SK-N-SH (cell line): Measurements from ENCODE around the gene SPTBN5. TPM values are rescaled to one million over a fixed set of nuclear protein-coding genes. Genes with fewer than 3 reads are reported as not detected.

Experiments
- CTCF ChIA-PET: fragments of 300-600, 350-600 bp; formaldehyde crosslinking; extraction: SDS; loops from one replicate; lab custom pipeline; 2021; lab: Yijun Ruan, JAX
- POLR2A ChIA-PET: fragments of 350-600 bp; sonication (Branson Sonifier 250); formaldehyde crosslinking; extraction: SDS; loops from one replicate; lab custom pipeline; 2020; ENCODE audit warnings: antibody characterized with exemption, inconsistent platforms; lab: Yijun Ruan, JAX
- DNase-seq: peaks from one replicate; pipeline ENCODE4 v3.0.0; 2012
- H2AFZ ChIP-seq: fragments of 200-600 bp; sonication (generic); 2 replicates; pipeline ENCODE4 v1.8.1; 2016; ENCODE audit warnings: antibody characterized with exemption, mild to moderate bottlenecking, low read depth
- H3F3A ChIP-seq: fragments of 200-600 bp; sonication (generic); replicated peaks from 2 replicates; pipeline ENCODE3; 2016; ENCODE audit warnings: antibody characterized with exemption, mild to moderate bottlenecking; ENCODE audit not compliant: insufficient read depth
- H3K27ac ChIP-seq, 2 experiments: fragments of 200-500 bp in 1 of 2; fragments of 200-600 bp in 1 of 2; sonication (Bioruptor generic) in 1 of 2; sonication (generic), shearing (Covaris generic) in 1 of 2; 2 replicates each; pipeline versions ENCODE4 v1.5.1 to v1.6.1; 2014 to 2016; ENCODE audit warnings: low read depth in 2 of 2, inconsistent platforms in 1 of 2, low read length in 1 of 2, mild to moderate bottlenecking in 1 of 2, mixed read lengths in 1 of 2
- H3K27me3 ChIP-seq: fragments of 200-600 bp; sonication (generic), shearing (Covaris generic); 2 replicates; pipeline ENCODE4 v1.6.1; 2016; ENCODE audit warnings: mixed run types; ENCODE audit not compliant: insufficient read depth
- H3K36me3 ChIP-seq, 2 experiments: fragments of 200-500 bp in 1 of 2; fragments of 200-600 bp in 1 of 2; sonication (Bioruptor generic) in 1 of 2; sonication (generic) in 1 of 2; replicated peaks in 1 of 2; 2 replicates each; pipeline versions ENCODE3 to v1.5.1; 2014 to 2016; ENCODE audit warnings: low read length in 1 of 2, mild to moderate bottlenecking in 1 of 2; ENCODE audit not compliant: insufficient read depth in 2 of 2, control insufficient read depth in 1 of 2
- H3K4me1 ChIP-seq, 2 experiments: fragments of 200-500 bp in 1 of 2; fragments of 200-600 bp in 1 of 2; sonication (Bioruptor generic) in 1 of 2; sonication (generic), shearing (Covaris generic) in 1 of 2; 2 replicates each; pipeline versions ENCODE4 v1.5.1 to v1.6.1; 2014 to 2016; ENCODE audit warnings: low read depth in 1 of 2, low read length in 1 of 2, mixed run types in 1 of 2; ENCODE audit not compliant: insufficient read depth in 2 of 2, control insufficient read depth in 1 of 2
- H3K4me2 ChIP-seq: fragments of 200-600 bp; sonication (generic), shearing (Covaris generic); 2 replicates; pipeline ENCODE4 v1.6.1; 2017; ENCODE audit warnings: mixed run types
- H3K4me3 ChIP-seq, 2 experiments: fragments of 200-500 bp in 1 of 2; fragments of 200-600 bp in 1 of 2; sonication (Bioruptor generic) in 1 of 2; sonication (generic), shearing (Covaris generic) in 1 of 2; 2 replicates each; pipeline versions ENCODE4 v1.5.1 to v1.8.1; 2014 to 2016; ENCODE audit warnings: low read depth in 2 of 2, inconsistent platforms in 1 of 2, low read length in 1 of 2, mild to moderate bottlenecking in 1 of 2, mixed read lengths in 1 of 2, moderate library complexity in 1 of 2
- H3K79me2 ChIP-seq: fragments of 200-600 bp; sonication (generic); 2 replicates; pipeline ENCODE4 v1.8.1; 2017; ENCODE audit warnings: mild to moderate bottlenecking; ENCODE audit not compliant: insufficient read depth
- H3K9ac ChIP-seq: fragments of 200-600 bp; sonication (generic); 2 replicates; pipeline ENCODE4 v1.6.1; 2017; ENCODE audit warnings: mixed run types
- H3K9me2 ChIP-seq: fragments of 200-600 bp; sonication (generic); 2 replicates; pipeline ENCODE4 v1.6.1; 2017; ENCODE audit warnings: mixed run types
- H3K9me3 ChIP-seq: fragments of 200-600 bp; sonication (generic); 2 replicates; pipeline ENCODE4 v1.6.1; 2017; ENCODE audit warnings: mixed run types, mild to moderate bottlenecking, moderate library complexity
- H4K20me1 ChIP-seq: fragments of 200-600 bp; sonication (generic); 2 replicates; pipeline ENCODE4 v1.6.1; 2017; ENCODE audit warnings: mild to moderate bottlenecking, mixed run types; ENCODE audit not compliant: insufficient read depth
- CHD2 ChIP-seq: fragments of 150-350 bp; IDR thresholded peaks from 2 replicates; pipeline ENCODE4 v1.6.1; 2018; ENCODE audit warnings: low read length; ENCODE audit not compliant: partially characterized antibody
- ELF1 ChIP-seq: IDR thresholded peaks from 2 replicates; pipeline ENCODE4 v1.4.0; 2012
- EP300 ChIP-seq, 2 experiments: IDR thresholded peaks; 2 replicates each; pipeline versions ENCODE4 v1.4.0 to v1.6.1; 2012; ENCODE audit warnings: borderline replicate concordance in 1 of 2, low read depth in 1 of 2, low read length in 1 of 2
- EZH2phosphoT487 ChIP-seq: fragments of 200-600 bp; sonication (generic); IDR thresholded peaks from 2 replicates; pipeline ENCODE4 v1.6.1; 2017; ENCODE audit warnings: low read depth, mixed run types, mild to moderate bottlenecking, antibody characterized with exemption, moderate library complexity, borderline replicate concordance
- FOSL2 ChIP-seq: IDR thresholded peaks from 2 replicates; pipeline ENCODE4 v1.4.0; 2012; ENCODE audit warnings: low read depth, mild to moderate bottlenecking, moderate library complexity, borderline replicate concordance
- FOXJ3 ChIP-seq: sonication (generic); formaldehyde crosslinking; IDR thresholded peaks from 2 replicates; pipeline ENCODE4 v1.5.1; 2020; ENCODE audit warnings: mild to moderate bottlenecking, missing genetic modification reagents
- GABPA ChIP-seq: IDR thresholded peaks from 2 replicates; pipeline ENCODE4 v1.4.0; 2012; ENCODE audit warnings: low read depth, mild to moderate bottlenecking
- JUND ChIP-seq: IDR thresholded peaks from 2 replicates; pipeline ENCODE4 v1.4.0; 2012
- MXI1 ChIP-seq: IDR thresholded peaks from 2 replicates; pipeline ENCODE4 v1.6.1; 2012; ENCODE audit warnings: mild to moderate bottlenecking, low read depth, low read length, improper control_type of control experiment
- POLR2AphosphoS5 ChIP-seq: IDR thresholded peaks from 2 replicates; pipeline ENCODE4 v1.6.1; 2012; ENCODE audit warnings: low read depth, low read length
- RCOR1 ChIP-seq: fragments of 150-350 bp; IDR thresholded peaks from 2 replicates; pipeline ENCODE4 v1.6.1; 2017; ENCODE audit warnings: antibody characterized with exemption, low read length
- RXRA ChIP-seq: IDR thresholded peaks from 2 replicates; pipeline ENCODE4 v1.4.0; 2012; ENCODE audit warnings: low read depth, mild to moderate bottlenecking, borderline replicate concordance
- TAF1 ChIP-seq: IDR thresholded peaks from 2 replicates; pipeline ENCODE4 v1.6.1; 2012; ENCODE audit warnings: low read depth, mild to moderate bottlenecking, low read length, moderate library complexity, borderline replicate concordance
- WGBS: methylation state at CpG from one replicate; pipeline ENCODE4 v1.1.6; 2017; ENCODE audit warnings: low lambda C conversion rate; 5-methylcytosine and 5-hydroxymethylcytosine counted together
- polyA plus RNA-seq, 3 experiments: library from polyadenylated mRNA; depleted of rRNA; stranded (reverse); fragments of >200 nt; gene quantifications; 2 replicates each; pipeline ENCODE4 v1.2.3, GENCODE V29; 2012
- TF ChIP-seq, protein P1 (sequence below): IDR thresholded peaks from 2 replicates; pipeline ENCODE4; 2012
- TF ChIP-seq, protein P2 (sequence below): IDR thresholded peaks from 2 replicates; pipeline ENCODE4 v1.4.0; 2012; ENCODE audit warnings: low read depth, borderline replicate concordance
- TF ChIP-seq, protein P3 (sequence below): IDR thresholded peaks from 2 replicates; pipeline ENCODE4 v1.4.0; 2012; ENCODE audit warnings: low read depth, borderline replicate concordance
- TF ChIP-seq, protein P4 (sequence below): IDR thresholded peaks from 2 replicates; pipeline ENCODE4 v1.6.1; 2012; ENCODE audit warnings: mild to moderate bottlenecking, low read depth, low read length, moderate library complexity

SPTBN5 gene
- polyA plus RNA-seq, 1 of the 3 experiments (the other 2 are of a cell fraction) = 0.23 TPM

DNA sequence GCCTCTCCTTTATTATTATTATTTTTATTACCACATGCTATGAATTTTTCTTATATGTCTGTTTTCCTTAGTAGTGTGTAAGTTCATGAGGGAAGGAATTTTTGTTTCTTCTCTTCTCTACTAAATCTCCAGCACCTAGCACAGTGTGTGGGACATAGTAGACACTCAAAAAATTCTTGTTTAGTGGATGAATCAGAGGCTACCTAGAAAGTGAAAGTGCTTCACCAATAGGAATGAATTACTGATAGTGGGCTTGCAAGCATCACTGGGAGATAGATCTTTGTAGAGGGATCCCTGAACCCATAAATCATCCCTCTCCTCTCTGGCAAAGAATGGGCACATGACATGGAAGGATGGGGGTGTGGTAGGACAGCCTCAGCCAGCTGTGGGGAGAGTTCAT is 8.5 kb downstream of the SPTBN5 start:
- H2AFZ ChIP-seq = no peak overlapping the region
- H3F3A ChIP-seq = no peaks in the 10 kb centered on the region
- DNase-seq = no peak
- H3K4me3 ChIP-seq = no peak overlapping the region
- H3K9me3 ChIP-seq = no peaks in the 10 kb centered on the region
- H3K9ac ChIP-seq = no peak overlapping the region
- no peaks in the 10 kb centered on the region for H3K9me2 ChIP-seq
- H3K36me3 ChIP-seq = no peaks in the 10 kb centered on the region
- CTCF ChIA-PET = interaction anchor here (0.6 to 1.9 kb wide), 4 partner anchors 10 to 138 kb away, joined by 3 to 7 read pairs (median 5); no protein-coding TSS in a partner anchor
- POLR2A ChIA-PET = interaction anchor here (1.5 kb wide), 1 partner anchor 9 kb away, joined by 4 read pairs; no protein-coding TSS in a partner anchor
- no peaks in the 10 kb centered on the region for H3K27me3 ChIP-seq
- H3K4me1 ChIP-seq = peaks cover 0 to 2% of the 10 kb centered on the region in 2 experiments; a peak in 1 of 4 replicates
- TF ChIP-seq EZH2phosphoT487 (no peak), FOXJ3 (CRISPR knock-in tag) (no peak)
- TF ChIP-seq, protein P1, sequence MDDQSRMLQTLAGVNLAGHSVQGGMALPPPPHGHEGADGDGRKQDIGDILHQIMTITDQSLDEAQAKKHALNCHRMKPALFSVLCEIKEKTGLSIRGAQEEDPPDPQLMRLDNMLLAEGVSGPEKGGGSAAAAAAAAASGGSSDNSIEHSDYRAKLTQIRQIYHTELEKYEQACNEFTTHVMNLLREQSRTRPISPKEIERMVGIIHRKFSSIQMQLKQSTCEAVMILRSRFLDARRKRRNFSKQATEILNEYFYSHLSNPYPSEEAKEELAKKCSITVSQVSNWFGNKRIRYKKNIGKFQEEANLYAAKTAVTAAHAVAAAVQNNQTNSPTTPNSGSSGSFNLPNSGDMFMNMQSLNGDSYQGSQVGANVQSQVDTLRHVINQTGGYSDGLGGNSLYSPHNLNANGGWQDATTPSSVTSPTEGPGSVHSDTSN = no peak
- no peaks in the 10 kb centered on the region for H3K79me2 ChIP-seq
- H4K20me1 ChIP-seq = no peaks in the 10 kb centered on the region
- H3K4me2 ChIP-seq = no peak overlapping the region
- no peak overlapping the region for H3K27ac ChIP-seq

DNA sequence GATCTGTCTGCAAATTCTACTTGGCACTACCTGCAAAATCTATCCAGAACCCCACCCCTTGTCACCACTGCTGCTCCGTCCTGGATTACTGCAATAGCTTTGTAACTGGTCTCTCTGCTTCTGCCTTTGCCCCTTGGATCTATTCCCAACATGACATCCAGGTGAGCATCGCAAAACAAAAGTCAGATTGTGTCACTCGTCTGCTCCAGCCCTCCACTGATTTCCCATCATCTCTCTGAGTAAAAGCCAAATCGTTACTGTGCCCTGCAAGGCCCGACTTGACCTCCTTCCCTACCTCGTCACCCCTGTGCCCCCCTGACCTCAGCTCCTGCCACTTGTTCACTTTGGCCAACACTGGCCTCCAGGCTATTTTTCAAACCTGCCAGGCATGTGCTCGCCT is 9.4 kb downstream of the SPTBN5 start:
- Histone ChIP-seq H2AFZ (no peak overlapping the region), H3K36me3 (no peaks in the 10 kb centered on the region), H3K4me2 (no peak overlapping the region), H3K9ac (no peak overlapping the region), H3K9me2 (no peaks in the 10 kb centered on the region), H3K27me3 (no peaks in the 10 kb centered on the region), H3K27ac (no peak overlapping the region), H4K20me1 (no peaks in the 10 kb centered on the region), H3K79me2 (no peaks in the 10 kb centered on the region), H3K4me1 (peaks cover 0 to 2% of the 10 kb centered on the region in 2 experiments; a peak in 1 of 4 replicates), H3K9me3 (no peaks in the 10 kb centered on the region), H3K4me3 (no peak overlapping the region), H3F3A (no peaks in the 10 kb centered on the region)
- DNase-seq = no peak
- TF ChIP-seq RCOR1 (no peak), ELF1 (no peak), EZH2phosphoT487 (no peak), FOSL2 (no peak), RXRA (no peak), POLR2AphosphoS5 (no peak), EP300 (IDR thresholded peaks at IDR 0.05; ENCODE audit: borderline replicate concordance in 1 of 2, low read depth in 1 of 2, low read length in 1 of 2) (no peak), MXI1 (no peak), JUND (no peak), TAF1 (no peak), CHD2 (no peak), GABPA (no peak)
- TF ChIP-seq, protein P2, sequence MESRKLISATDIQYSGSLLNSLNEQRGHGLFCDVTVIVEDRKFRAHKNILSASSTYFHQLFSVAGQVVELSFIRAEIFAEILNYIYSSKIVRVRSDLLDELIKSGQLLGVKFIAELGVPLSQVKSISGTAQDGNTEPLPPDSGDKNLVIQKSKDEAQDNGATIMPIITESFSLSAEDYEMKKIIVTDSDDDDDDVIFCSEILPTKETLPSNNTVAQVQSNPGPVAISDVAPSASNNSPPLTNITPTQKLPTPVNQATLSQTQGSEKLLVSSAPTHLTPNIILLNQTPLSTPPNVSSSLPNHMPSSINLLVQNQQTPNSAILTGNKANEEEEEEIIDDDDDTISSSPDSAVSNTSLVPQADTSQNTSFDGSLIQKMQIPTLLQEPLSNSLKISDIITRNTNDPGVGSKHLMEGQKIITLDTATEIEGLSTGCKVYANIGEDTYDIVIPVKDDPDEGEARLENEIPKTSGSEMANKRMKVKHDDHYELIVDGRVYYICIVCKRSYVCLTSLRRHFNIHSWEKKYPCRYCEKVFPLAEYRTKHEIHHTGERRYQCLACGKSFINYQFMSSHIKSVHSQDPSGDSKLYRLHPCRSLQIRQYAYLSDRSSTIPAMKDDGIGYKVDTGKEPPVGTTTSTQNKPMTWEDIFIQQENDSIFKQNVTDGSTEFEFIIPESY = no peak
- TF ChIP-seq, protein P1 = no peak
- TF ChIP-seq, protein P3, sequence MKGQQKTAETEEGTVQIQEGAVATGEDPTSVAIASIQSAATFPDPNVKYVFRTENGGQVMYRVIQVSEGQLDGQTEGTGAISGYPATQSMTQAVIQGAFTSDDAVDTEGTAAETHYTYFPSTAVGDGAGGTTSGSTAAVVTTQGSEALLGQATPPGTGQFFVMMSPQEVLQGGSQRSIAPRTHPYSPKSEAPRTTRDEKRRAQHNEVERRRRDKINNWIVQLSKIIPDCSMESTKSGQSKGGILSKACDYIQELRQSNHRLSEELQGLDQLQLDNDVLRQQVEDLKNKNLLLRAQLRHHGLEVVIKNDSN = no peak
- TF ChIP-seq, protein P4, sequence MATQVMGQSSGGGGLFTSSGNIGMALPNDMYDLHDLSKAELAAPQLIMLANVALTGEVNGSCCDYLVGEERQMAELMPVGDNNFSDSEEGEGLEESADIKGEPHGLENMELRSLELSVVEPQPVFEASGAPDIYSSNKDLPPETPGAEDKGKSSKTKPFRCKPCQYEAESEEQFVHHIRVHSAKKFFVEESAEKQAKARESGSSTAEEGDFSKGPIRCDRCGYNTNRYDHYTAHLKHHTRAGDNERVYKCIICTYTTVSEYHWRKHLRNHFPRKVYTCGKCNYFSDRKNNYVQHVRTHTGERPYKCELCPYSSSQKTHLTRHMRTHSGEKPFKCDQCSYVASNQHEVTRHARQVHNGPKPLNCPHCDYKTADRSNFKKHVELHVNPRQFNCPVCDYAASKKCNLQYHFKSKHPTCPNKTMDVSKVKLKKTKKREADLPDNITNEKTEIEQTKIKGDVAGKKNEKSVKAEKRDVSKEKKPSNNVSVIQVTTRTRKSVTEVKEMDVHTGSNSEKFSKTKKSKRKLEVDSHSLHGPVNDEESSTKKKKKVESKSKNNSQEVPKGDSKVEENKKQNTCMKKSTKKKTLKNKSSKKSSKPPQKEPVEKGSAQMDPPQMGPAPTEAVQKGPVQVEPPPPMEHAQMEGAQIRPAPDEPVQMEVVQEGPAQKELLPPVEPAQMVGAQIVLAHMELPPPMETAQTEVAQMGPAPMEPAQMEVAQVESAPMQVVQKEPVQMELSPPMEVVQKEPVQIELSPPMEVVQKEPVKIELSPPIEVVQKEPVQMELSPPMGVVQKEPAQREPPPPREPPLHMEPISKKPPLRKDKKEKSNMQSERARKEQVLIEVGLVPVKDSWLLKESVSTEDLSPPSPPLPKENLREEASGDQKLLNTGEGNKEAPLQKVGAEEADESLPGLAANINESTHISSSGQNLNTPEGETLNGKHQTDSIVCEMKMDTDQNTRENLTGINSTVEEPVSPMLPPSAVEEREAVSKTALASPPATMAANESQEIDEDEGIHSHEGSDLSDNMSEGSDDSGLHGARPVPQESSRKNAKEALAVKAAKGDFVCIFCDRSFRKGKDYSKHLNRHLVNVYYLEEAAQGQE = no peak
- 91% methylated on average over 7 of the region's 7 CpGs for WGBS
- ChIA-PET POLR2A (no interaction called here), CTCF (interaction anchor here (1.0 to 2.5 kb wide), 3 partner anchors 9 to 110 kb away, joined by 3 to 7 read pairs (median 6); partner anchors contain the start of gene MAPKBP1)
